Amniotic epithelial cell (primary cell): ENCODE measurements around the gene RBM34.

Experiments
- DNase-seq: peaks from one replicate; pipeline ENCODE4 v3.0.0-alpha.2; 2010; ENCODE audit warnings: low read depth

The RBM34 gene

DNA sequence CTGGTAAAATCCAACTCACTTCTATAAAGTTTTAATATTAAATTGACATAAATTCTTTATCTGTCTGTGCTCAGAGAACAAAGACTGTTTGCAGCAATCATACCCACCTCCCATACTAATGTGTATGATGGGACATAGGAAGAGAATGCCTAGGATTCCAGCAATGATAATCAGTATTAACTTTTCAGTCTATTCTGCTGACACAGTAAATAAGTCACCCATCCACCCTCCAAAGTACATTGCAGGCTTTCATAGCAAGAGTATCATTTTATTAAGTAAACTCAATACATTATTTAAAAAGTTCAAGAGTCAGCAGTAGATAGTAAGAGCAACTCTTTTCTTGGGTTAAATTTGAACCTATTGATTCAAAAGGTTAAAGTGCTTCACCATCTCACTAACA lies 8.8 kb downstream of the RBM34 start:
- no peak for DNase-seq

DNA sequence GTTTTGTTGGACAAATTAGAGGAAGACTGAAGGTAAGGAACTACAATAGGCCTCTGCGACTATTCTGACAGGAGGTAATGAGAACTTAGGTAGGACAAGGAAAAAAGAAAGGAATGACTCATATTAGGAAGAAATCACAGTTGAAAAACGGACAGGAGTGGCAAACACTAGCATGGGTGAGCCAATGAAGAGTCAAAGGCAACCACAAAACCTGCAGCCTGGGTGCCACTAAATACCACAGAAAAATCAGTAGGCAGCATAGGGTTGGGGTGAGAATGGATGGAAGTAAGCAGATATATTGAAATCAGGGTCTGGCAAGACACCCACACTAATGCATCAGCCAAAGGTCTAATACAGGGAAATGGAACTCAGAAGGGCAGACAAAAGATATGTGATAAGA lies 10.0 kb downstream of the RBM34 start:
- DNase-seq, result no peak

DNA sequence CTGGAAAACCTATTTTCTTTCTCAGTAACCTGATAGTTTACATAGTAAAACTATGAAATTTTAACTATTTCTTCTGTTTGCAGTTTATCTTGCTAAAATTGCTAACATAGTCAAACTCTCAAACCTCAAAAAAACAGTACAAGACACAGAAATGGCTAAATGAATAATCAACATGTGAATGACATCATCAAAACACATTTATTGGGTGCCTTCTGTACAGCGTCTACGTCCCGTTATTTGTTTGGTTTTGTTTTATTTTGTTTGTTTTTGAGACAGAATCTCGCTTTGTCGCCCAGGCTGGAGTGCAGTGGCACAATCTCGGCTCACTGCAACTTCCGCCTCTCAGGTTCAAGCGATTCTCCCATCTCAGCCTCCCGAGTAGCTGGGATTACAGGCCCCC lies 11.2 kb downstream of the RBM34 start:
- DNase-seq, result no peak

DNA sequence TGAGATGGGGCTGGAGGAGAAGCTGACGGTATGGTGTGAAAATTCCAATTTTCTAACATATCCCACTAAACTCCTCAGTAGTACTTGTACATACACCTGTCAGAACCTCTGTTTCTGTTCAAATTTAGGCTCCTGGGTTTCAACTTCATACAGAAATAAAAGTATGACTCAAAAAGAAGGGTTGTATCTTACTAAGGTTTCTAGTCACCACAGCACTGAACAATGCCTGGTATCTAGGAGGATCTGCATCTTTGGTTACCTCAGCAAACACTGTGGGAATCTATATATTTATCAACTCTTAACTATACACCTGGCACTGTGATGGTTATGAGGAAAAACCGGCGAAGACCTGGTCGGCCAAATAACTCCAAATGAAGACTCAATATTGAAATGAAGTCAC lies 13.8 kb downstream of the RBM34 start:
- no peak for DNase-seq

DNA sequence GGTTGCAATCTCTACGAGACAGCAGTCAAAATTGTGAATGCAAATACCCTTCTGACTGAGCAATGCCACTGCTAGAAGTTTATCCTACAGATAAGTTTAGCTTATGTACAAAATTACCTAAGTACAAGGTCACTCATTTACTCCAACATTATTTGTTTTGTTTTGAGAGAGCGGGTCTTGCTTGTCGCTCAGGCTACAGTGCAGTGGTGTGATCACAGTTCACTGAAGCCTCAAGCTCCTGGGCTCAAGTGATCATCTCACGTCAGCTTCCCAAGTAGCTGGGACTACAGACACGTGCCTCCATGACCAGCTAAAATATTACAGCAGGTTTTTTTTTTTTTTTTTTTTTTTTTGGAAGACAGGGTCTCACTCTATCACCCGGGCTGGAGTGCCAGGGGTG lies 15.4 kb downstream of the RBM34 start:
- DNase-seq, result no peak

DNA sequence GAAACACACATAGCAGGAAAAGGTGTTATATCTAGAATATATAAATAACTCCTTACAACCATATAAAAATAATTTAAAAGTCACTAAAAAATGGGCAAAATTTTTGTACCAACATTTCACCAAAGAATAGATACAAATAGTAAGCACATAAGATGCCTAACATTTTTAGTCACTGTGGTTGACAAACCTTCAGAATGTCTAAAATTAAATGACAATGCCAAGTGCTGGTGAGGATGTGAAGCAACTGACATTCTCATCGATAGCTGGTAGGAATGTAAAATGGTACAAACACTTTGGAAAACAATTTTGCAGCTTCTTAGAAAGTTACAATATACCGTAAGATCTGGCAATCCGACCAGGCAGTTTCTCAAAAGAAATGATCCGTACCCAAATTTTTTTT lies 18.1 kb downstream of the RBM34 start:
- no peak for DNase-seq

DNA sequence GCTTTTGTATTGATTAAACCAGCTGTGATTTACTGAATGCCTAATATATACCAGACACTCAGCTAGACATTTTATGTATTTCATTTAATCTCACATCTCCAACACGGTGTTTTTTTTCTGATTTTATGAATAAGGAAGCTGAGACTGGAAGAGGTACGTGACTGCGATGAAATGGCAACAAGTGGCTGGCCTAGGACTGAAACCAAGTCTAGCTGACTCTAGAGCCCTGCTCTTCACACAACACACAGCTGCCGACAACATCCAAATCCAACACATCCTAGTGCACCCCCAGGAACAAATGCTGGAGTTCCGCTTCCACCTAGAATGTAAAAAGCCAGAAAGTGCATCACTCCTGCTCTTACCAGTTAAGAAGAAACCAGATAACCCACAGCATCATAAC lies 21.7 kb downstream of the RBM34 start:
- DNase-seq, result no peak

DNA sequence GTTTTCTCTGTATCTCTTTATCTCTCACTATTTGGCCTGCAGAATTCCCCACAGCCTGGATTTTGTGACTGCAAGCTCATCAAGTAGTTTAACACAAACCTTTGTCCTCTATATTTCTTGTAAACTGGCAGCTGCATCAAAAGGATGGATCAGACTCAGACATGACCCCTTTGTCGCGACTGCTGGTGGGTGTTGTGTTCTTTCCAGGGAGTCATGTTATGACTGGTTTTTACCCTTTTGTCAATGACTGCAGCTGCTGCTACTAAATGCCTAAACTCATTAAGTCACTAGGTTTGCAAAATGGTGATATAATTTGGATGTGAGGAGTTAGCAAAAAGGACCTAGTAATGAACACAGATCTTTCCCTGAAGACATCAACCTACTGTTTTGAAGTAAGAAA lies 22.2 kb downstream of the RBM34 start:
- DNase-seq, result no peak

DNA sequence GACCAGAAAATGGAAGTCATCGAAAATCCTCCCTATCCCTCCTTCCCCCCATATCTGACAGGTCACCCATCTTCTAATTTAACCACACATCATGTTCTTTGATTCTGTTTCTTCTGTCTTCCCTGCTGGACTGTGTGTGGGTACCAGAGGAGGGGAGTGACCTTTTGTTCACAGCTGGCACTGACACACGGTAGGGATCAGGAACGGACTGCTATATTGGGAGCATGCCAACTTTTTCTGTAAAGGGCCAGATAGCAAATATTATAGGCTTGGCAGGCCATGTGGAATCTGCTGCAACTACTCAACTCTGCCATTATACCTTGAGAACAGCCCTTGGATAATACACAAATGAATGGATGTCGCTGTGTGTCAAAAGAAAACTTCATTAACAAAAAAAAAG lies 24.9 kb downstream of the RBM34 start:
- DNase-seq, result no peak

DNA sequence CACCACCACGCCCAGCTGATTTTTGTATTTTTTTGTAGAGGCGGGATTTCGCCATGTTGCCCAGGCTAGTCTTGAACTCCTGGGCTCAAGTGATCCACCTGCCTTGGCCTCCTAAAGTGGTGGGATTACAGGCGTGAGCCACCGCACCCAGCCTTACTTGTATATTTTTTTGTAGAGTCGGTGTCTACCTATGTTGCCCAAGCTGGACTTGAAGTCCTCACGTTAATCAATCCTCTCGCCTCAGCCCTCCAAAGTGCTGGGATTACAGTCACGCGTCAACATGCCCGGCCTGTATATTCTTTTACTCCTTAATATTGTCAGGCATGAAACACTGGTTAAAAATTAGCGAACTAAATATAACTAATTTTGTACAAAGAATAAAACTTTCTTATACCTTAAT lies 26.9 kb downstream of the RBM34 start:
- DNase-seq, result no peak

DNA sequence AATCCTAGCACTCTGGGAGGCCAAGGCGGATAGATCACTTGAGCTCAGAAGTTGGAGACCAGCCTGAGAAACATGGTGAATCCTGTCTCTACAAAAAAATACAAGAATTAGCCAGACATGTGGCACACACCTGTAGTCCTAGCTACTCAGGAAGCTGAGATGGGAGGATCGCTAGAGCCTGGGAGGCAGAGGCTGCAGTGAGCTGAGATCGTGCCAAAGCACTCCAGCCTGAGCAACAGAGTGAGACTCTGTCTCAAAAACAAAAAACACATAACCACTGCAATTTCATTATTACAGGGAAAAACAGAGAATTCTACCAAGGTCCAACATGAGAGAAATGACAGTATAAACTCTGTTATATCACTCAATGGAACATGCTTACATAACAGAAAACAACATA lies 28.0 kb downstream of the RBM34 start:
- no peak for DNase-seq

DNA sequence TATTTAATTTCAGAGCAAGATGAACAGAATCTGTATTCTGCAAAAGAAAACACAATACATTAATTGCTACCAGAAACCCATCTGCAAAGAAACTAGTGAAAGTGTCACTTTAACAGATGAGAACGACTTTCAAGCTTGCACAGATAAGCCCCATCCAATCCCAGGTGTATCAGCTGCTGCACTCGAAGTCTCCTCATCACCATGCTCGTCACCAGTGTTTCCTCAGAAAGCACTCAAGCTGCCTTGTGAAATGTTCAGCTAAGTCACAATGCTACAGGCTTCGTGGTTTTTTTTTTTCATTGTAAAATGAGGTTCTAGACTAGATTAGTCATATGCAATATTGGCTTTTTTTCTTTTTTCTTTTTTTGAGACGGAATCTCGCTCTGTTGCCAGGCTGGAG lies 29.1 kb downstream of the RBM34 start:
- DNase-seq, result peak; percentile 25

DNA sequence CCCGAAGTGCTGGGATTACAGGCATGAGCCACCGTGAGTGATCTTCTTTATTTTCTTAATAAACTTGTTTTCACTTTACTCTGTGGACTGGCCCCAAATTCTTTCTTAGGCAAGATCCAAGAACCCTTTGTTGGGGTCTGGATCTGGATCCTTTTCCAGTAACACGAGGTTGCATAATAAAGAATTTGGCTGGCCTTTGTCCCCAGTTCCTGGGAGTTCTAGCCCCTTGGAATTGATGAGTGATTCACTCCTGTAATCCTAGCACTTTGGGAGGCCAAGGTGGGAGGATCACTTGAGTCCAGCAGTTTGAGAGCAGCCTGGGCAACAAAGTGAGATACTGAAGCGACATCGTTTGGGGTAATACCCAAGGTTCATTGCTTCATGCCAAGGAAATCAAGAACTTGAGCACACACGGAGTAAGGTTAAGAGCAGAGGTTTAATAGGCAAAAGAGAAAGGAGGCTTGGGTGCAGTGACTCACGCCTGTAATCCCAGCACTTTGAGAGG lies 30.2 kb downstream of the RBM34 start:
- DNase-seq, result no peak

DNA sequence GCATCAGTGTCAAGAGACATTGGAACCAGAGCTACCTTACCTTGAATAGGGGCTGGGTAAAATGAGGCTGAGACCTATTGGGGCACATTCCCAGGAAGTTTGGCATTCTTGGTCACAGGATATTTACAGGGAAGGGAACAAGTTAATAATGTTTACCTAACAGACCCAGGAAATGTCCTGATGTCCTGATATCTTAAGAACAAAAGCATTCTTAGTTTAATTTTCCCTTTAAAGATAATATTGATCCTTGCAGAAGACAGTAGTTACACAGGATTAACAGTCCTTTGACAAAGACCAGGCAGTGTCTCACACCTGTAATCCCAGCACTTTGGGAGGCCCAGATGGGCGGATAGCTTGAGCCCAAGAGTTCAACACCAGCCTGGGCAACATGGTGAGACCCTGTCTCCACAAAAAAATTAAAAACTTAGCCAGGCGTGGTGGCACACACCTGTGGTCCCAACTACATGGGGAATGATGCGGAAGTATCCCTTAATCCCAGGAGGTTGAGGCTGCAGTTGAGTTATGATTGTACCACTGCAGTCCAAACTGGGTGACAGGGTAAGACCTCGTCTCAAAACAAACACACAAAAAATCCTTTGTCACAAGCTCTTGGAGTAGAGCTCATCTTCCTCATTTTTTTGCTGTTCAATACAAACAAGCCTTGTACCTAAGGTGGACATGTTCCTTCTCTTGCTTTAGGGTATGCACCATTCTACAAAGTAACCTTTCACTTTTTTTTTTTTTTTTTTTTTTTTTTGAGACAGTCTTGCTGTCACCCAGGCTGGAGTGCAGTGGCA lies 31.1 kb downstream of the RBM34 start:
- DNase-seq, result no peak

DNA sequence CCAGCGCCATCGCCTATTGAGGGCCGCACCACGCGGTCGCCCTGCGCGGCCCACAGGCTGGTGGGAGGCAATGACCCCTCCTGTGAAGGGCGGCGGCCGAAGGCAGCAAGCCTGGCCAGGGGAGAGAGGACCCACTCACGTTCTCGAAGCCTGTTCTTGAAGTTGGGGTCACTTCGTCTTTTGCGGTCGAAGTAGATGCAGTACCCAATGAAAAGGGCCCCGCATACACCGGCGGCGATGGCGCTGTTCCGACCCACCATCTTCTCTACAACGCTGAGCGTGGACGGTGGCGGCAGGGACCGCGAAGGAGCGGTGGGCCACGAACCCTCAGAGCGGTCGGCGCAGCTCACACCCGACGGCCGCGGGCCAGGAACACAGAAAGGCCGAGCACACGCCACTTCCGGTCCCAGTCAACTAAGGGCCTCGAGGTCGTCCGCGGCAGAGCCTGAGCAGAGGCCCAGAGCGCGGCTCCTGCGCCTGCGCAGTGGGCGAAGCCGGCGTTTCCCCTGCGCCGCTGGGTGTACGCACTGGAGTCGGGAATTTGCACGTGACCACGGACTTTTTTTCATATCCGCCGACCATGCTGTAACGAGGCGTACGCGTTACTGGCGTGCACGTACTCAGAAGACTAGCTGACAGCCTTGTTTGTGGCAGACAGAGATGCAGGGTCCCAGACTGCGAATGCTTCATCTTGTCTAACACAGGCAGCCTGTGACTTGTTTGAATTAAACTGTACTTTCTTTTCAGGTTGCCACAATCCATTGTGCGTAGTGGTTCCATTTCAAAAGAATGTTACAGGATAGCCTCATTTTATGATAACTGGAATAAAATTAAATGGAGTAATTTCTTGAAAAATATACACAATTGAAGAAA lies 32.4 kb downstream of the RBM34 start, which contains the start of gene TOMM20:
Gene TOMM20 (minus strand): TSS at position 382 of the 873 bp plus-strand sequence. CDS start 122 bp downstream, at position 260.
- peak; percentile 97 for DNase-seq

DNA sequence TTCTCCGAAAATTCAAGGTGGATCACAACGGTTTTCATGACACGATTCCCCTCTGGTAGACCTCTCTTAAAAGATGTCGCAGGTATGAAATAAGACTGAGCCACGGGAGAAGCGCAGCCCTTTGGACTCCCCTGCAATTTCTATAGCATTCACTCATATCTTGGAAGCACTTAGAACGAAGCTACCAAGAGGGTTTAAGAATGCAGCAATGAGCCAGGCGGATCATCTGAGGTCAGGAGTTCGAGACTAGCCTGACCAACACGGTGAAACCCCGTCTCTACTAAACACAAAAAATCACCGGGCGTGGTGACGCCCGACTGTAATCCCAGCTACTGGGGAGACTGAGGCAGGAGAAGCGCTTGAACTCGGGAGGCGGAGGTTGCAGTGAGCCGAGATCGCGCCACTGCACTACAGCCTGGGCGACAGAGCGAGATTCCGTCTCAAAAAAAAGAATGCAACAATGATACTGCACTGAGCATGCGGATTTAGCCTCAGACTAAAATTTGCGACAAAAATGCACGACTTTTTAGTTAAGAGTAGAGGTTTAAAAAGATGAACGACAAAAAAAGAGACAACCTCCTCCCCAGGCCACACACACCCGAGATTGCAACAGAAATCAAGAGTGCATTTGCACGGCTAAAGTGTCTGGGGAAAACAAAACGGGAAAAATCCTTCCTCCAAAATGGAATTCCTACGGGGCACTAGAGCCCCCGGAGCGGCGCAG lies 33.2 kb downstream of the RBM34 start:
- DNase-seq, result peak; percentile 26

DNA sequence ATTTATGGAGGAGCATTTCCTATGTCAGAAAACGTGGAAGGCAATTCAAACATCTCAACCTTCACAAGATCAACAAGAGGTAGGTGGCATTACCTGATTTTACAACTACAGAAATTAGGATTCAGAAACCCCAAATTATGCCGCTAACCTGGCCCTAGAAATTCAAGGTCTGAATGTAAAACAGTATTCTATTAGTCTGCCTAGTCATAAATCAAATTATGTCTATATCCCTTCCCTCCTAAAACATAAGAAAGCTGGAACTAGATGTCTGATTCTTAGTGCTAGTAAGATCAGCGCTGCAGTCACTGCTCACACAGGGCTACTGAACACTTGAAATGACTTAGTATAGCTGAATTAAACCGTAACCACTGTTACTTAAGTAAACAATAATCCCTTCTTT lies 33.8 kb downstream of the RBM34 start:
- no peak for DNase-seq

DNA sequence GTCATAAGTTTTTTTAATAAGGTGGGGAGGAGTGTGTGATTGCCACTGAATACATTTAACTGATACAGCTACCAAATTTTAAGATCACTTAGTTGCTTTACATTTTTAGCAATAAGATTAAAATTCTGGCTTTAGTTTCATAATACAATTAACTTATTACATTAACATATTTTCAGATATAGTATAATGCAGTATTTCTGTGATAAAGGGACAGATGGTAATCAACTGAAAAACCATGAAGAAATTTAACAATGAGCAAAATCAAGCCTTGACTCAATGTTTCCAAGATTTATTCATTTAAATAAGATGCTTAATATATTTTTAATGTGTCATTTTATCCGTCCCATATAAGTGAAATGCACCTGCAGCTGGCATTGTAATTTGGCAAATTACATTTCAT lies 36.4 kb downstream of the RBM34 start:
- no peak for DNase-seq

DNA sequence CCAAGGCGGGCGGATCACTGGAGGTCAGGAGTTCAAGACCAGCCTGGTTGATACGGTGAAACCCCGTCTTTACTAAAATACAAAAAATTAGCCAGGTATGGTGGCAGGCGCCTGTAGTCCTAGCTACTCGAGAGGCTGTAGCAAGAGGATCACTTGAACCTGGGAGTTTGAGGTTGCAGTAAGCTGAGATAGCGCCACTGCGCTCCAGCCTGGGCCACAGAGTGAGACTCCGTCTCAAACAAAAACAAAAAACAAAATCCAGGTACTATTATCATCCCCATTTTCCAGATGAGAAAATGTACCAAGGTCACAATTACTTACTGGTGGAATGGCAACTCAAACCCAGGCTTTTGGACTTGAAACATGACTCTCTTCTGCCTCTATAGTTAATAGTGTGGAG lies 36.9 kb downstream of the RBM34 start:
- DNase-seq, result no peak

DNA sequence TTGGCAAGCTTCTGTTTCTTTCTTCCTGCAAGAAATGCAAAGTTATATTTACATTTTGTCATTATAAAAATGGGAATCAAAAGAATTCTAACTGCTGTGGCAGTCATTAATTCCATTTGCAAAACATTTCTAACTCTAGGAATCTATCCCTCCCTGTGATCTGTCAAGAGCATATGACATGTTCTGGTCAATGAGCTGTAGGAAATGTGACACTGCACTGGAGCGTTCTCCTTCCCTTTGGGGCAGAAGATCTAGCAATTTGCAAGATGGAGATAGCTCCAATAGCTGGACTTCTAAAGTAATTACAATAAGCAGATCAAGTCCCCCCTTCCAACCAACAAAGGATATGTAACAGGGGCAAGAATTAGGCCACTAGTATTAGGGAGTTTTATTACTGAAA lies 38.7 kb downstream of the RBM34 start:
- DNase-seq, result no peak

DNA sequence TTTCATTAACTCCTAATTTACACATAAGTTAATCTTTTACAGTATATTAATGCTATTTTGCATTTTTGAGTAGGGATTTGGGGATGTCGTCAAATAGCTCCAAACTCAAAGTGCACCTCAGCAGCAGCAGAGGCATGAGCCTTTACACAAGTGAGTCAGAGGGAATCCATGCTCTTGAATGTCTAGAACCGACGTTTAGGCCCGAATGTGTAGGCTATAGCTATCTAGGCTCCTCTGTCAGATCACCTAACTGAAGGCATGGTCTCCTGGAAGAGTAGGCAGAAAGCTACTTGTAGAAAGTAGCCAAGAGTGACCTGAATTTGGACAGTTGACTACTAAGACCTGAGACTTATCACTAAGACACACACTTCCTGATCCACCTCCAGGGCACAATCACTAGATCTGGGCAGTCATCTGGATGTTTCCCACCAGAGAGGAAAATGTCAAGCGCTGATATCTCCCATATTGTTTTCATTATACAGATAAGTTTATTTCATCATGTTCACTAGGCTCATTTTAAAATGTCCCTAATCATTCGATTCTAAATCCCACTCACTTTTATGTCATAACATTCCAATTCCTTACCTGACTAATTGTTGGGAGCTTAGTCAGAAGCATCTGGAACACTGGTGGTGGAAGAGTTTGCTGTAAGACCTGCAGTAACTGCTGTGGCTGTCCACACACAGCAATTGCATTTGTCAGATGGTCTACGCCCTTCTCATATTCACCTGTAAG lies 47.7 kb downstream of the RBM34 start:
- no peak for DNase-seq
